A204.1 (cell line): ENCODE data around the gene PAQR9.
A peak's percentile ranks its signal among the peaks of the same experiment; 100 is the strongest.

Experiments used
- FAIRE-seq: peaks from 2 replicates; lab custom pipeline; 2012; peaks lifted over from hg19 to GRCh38; lab: Jason Lieb, UNC

The PAQR9 gene

GRCh38 chr3:142947799-142948575, 15.5 kb downstream of the PAQR9 start:
- no peak for FAIRE-seq

- no peak for FAIRE-seq
These were observed 16.1 kb downstream of the PAQR9 start for GRCh38 chr3:142947352-142947751.

GRCh38 chr3:142946861-142947260, 16.6 kb downstream of the PAQR9 start:
- FAIRE-seq = no peak

- no peak for FAIRE-seq
These were observed 18.5 kb downstream of the PAQR9 start for GRCh38 chr3:142945023-142945422.

- no peak for FAIRE-seq
These were observed 19.1 kb downstream of the PAQR9 start for GRCh38 chr3:142944342-142944741.

GRCh38 chr3:142943870-142944269, 19.6 kb downstream of the PAQR9 start:
- FAIRE-seq = peak; percentile 11

GRCh38 chr3:142943349-142943748, 20.1 kb downstream of the PAQR9 start:
- no peak for FAIRE-seq

GRCh38 chr3:142941373-142942123, 21.9 kb downstream of the PAQR9 start:
- no peak for FAIRE-seq

- no peak for FAIRE-seq
These were observed 23.0 kb downstream of the PAQR9 start for GRCh38 chr3:142940472-142940871.

GRCh38 chr3:142940000-142940399, 23.5 kb downstream of the PAQR9 start:
- FAIRE-seq = no peak

GRCh38 chr3:142935963-142936362, 27.5 kb downstream of the PAQR9 start:
- FAIRE-seq = no peak

GRCh38 chr3:142934887-142935269, 28.6 kb downstream of the PAQR9 start:
- FAIRE-seq = no peak

- FAIRE-seq = no peak
These were observed 29.2 kb downstream of the PAQR9 start for GRCh38 chr3:142934128-142934886.

- FAIRE-seq = no peak
These were observed 32.3 kb downstream of the PAQR9 start for GRCh38 chr3:142931222-142931621.

GRCh38 chr3:142930463-142930862, 33.0 kb downstream of the PAQR9 start:
- no peak for FAIRE-seq

GRCh38 chr3:142929890-142930289, 33.6 kb downstream of the PAQR9 start:
- FAIRE-seq = no peak

- no peak for FAIRE-seq
These were observed 34.4 kb downstream of the PAQR9 start for GRCh38 chr3:142929109-142929508.

- FAIRE-seq = no peak
These were observed 37.0 kb downstream of the PAQR9 start for GRCh38 chr3:142926368-142926944.

- FAIRE-seq = no peak
These were observed 38.3 kb downstream of the PAQR9 start for GRCh38 chr3:142925140-142925539.

GRCh38 chr3:142923694-142924093, 39.8 kb downstream of the PAQR9 start:
- FAIRE-seq = no peak

- FAIRE-seq = no peak
These were observed 46.9 kb downstream of the PAQR9 start for GRCh38 chr3:142916605-142917004.

- FAIRE-seq = no peak
These were observed 47.8 kb downstream of the PAQR9 start for GRCh38 chr3:142915636-142916035.
